ENCODE data around the gene FABP6. TPM values are rescaled to one million over a fixed set of nuclear protein-coding genes. Genes with fewer than 3 reads are reported as not detected.

Gene FABP6
- total and polyA plus RNA-seq, 9 of the 15 experiments (the other 6 are each of a cell fraction or from before 2014, with no cell fraction given), result 0.11 to 0.33 (median 0.21) TPM; not detected in 4

DNA sequence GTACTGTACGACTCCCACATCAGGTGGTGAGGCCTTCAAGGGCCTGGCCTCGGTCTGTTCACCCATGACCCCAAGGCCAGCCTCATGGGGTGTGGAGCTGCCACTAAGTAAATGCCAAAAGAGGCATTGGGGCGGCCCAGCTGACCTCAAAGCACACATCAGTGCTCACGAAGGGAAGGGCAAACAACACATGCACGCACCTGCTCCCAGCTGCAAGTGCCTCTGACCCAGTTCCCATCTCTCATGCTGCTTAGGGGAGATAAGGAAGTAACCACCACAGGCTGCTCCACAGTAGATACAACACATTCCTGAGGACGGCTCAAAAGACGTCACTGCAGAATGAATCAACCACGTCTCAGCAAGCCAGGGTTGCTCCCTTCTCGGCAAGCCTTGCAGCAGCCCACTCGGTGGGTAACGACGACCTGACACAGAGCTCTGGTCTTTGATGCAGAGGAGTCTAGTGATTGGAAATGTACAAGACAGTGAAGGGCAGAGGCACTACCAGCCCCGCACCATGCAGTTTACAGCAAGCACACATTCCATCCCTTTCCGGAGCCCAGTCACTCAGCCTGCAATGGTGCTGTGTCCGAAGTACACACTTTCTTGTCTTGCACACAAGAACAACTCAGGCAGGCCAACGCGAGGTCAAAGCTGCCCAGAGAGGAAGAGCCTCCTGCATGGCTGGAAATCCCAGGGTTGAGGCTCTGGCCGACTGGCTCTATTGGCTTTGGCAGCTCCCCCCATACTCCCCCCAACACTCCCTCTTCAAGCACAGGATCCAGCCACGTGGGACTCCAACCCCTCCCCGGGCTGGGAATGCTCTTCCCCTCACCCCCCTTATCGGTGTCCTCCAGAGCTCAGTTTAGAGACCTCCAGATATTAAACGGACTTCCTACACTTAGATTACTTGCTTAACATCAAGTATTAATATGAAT lies 31.8 kb downstream of the FABP6 start (continued):
- no peak for TF ChIP-seq BRD4 (IDR thresholded peaks at IDR 0.05)
- TF ChIP-seq STAT6 (CRISPR knock-in tag; IDR thresholded peaks at IDR 0.05), result peak; percentile 86; the same call in 1 of the 2 replicates
- TF ChIP-seq NR2C2 (CRISPR knock-in tag; IDR thresholded peaks at IDR 0.05), result peak; percentile 63
- peak; percentile 90 for TF ChIP-seq NR2C2 (tag; IDR thresholded peaks at IDR 0.05)
- peak; percentile 78 for TF ChIP-seq ZNF134 (CRISPR knock-in tag; conservative IDR thresholded peaks at IDR 0.05)
- TF ChIP-seq TEAD1 (CRISPR knock-in tag; IDR thresholded peaks at IDR 0.05), result peak; percentile 96 to 100
- TF ChIP-seq ATF1 (CRISPR knock-in tag; IDR thresholded peaks at IDR 0.05), result no peak
- peak; percentile 93 for TF ChIP-seq ATF1 (tag; IDR thresholded peaks at IDR 0.05)
- peak in 1 of 2 experiments; percentile 88; a peak in 2 of 3 replicates for TF ChIP-seq CBX3 (IDR thresholded peaks at IDR 0.05; ENCODE audit: borderline replicate concordance in 1 of 2, low read length in 2 of 2)
- TF ChIP-seq, protein P1, sequence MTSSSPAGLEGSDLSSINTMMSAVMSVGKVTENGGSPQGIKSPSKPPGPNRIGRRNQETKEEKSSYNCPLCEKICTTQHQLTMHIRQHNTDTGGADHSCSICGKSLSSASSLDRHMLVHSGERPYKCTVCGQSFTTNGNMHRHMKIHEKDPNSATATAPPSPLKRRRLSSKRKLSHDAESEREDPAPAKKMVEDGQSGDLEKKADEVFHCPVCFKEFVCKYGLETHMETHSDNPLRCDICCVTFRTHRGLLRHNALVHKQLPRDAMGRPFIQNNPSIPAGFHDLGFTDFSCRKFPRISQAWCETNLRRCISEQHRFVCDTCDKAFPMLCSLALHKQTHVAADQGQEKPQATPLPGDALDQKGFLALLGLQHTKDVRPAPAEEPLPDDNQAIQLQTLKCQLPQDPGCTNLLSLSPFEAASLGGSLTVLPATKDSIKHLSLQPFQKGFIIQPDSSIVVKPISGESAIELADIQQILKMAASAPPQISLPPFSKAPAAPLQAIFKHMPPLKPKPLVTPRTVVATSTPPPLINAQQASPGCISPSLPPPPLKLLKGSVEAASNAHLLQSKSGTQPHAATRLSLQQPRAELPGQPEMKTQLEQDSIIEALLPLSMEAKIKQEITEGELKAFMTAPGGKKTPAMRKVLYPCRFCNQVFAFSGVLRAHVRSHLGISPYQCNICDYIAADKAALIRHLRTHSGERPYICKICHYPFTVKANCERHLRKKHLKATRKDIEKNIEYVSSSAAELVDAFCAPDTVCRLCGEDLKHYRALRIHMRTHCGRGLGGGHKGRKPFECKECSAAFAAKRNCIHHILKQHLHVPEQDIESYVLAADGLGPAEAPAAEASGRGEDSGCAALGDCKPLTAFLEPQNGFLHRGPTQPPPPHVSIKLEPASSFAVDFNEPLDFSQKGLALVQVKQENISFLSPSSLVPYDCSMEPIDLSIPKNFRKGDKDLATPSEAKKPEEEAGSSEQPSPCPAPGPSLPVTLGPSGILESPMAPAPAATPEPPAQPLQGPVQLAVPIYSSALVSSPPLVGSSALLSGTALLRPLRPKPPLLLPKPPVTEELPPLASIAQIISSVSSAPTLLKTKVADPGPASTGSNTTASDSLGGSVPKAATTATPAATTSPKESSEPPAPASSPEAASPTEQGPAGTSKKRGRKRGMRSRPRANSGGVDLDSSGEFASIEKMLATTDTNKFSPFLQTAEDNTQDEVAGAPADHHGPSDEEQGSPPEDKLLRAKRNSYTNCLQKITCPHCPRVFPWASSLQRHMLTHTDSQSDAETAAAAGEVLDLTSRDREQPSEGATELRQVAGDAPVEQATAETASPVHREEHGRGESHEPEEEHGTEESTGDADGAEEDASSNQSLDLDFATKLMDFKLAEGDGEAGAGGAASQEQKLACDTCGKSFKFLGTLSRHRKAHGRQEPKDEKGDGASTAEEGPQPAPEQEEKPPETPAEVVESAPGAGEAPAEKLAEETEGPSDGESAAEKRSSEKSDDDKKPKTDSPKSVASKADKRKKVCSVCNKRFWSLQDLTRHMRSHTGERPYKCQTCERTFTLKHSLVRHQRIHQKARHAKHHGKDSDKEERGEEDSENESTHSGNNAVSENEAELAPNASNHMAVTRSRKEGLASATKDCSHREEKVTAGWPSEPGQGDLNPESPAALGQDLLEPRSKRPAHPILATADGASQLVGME (CRISPR knock-in tag; IDR thresholded peaks at IDR 0.05), result no peak
- TF ChIP-seq GATA2 (CRISPR knock-in tag; IDR thresholded peaks at IDR 0.05), result peak; percentile 100
- TF ChIP-seq PML (IDR thresholded peaks at IDR 0.05; ENCODE audit: low read length), result peak; percentile 99
- TF ChIP-seq ZKSCAN3 (CRISPR knock-in tag; IDR thresholded peaks at IDR 0.05), result no peak
- TF ChIP-seq BHLHE40 (IDR thresholded peaks at IDR 0.05; ENCODE audit: low read length), result peak; percentile 97
- peak; percentile 61 for TF ChIP-seq RBBP5 (IDR thresholded peaks at IDR 0.05; ENCODE audit: borderline replicate concordance, insufficient read depth, low read length, poor library complexity, severe bottlenecking)
- no peak for TF ChIP-seq SRSF3 (IDR thresholded peaks at IDR 0.05; ENCODE audit: insufficient read depth, low read length)
- peak; percentile 99 for TF ChIP-seq CBFB (CRISPR knock-in tag; IDR thresholded peaks at IDR 0.05)
- TF ChIP-seq NFIC (IDR thresholded peaks at IDR 0.05), result peak; percentile 98
- TF ChIP-seq BCOR (IDR thresholded peaks at IDR 0.05), result peak; percentile 97
- no peak for TF ChIP-seq ZNF780A (CRISPR knock-in tag; IDR thresholded peaks at IDR 0.05)

All from K562 (cell line).